Ramos (cell line): ENCODE results near the gene ADAMTS6.
"Not testable (repeated sequence)": the region's sequence is repeated elsewhere in the genome, so short reads cannot be mapped to it uniquely, and the experiment has no call there.

Experiments
- in situ Hi-C: fragments of 300-500 bp; cut with MboI; formaldehyde crosslinking; loops from one replicate; pipeline ENCODE4 v1.14.3; 2022; ENCODE audit warnings: low sequenced_read_pairs; ENCODE audit not compliant: unreplicated experiment

Gene ADAMTS6

DNA sequence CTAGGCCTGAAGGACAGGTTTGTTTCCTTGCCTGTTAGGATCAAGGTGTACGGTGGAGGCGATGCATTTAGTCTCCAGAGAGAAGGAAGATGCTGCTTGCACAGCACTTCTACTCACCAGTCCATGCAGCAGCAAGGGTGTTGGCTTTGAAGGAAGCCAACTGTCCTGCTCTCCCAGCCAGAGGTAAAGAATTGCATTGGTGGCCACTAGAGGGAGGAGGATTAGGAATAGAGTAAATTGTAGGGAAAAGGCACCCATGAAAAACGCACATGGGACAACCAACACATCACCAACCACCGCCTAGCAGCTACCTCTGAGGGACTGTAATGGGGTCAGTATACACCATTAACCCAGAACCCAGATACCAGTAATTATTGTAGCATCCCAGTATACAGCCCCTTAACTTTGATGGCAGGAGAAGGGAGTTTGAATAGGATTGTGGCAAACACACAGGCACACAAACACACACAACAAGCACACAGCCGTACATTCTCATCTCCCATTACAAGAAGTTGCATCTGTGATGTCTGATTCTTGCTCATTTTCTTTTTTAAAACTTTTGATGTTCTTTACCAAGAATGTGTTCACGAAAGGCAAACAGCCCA is 267.7 kb downstream of the ADAMTS6 start:
- in situ Hi-C loops = no loop called here

DNA sequence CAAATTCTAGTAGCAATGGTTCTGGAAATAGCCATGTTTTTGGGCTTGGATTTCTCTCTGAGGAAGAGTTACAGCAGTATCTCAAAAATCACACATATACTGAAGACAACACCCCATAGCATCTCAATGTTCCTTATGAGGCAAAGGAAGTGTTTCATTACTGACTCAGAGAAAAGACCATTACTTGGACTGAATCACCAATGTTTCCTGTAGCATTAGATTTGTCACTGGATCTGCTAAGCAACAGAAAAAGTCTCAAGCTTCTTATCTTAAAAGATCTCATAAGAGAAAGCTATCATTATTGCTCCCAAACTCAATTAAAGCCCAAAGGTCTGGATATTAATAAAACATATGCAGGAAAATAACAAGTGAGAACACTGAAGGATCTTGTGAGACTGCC is 272.4 kb downstream of the ADAMTS6 start:
- in situ Hi-C loops = no loop called here

DNA sequence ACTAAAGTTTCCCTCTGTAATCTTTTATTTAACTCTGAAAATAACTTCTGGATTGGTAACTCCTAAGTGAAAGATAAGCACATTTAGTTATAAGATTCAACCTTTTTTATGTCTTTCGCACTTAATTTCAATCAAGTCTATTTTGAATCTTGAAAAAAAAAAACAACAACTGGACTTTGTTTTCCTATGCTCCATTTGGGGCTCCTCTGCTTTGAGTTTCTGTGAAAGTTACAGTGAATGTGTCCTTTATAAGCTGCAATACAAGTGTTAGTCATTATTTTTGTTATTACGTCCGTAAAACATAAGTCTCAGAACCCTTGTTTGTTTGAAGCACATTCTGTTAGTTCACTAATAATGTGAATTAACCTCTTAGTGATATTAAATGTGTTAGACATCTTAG is 276.8 kb downstream of the ADAMTS6 start:
- in situ Hi-C loops = no loop called here

DNA sequence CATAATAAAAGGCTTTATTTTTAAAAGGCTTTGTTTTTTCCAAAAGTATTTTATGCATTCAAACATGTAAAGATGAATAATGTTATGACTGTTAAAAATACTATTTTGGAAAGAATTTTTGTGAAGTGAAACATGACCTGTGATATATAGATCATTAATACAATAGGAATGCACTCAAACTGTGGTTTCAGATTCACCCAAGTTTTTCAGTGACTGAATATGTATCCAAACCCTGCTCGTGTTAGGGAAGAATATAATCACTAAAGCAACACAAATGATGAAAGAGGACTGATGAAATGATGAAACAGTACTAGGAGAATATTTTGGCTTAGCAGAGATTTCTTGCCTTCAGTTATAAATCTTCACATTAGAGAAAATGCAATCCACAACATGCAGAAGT is 278.0 kb downstream of the ADAMTS6 start:
- in situ Hi-C loops = no loop called here

DNA sequence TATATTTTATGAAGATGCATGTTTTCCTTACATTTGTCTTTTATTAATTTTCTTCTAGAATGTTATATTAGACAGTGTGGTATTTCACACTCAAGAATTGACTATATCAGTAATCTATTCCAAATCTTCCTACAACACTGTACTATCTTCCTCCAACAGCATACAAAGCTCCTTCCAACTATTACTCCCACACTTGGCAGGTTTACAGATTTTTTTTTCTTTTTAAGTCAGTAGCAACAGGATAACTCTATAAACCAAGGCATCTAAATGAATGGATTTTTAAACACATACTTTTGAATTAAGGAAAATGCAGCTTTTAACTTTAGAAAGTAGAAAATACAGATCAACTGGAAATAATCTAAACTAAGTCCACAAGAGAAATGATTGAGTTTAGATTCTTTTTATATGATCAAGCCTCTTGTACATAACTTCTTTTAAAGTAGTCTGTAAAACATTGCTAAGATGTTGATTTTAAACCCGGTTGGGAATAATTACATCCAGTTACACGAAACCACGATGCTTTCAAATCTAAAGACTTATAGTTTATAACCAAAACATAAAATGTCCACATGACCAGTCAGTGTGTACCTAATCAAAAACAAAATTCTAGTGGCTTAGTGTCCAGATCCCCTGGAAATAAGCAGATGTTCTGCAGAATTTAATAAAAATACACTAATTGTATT is 281.6 kb downstream of the ADAMTS6 start:
- in situ Hi-C loops = no loop called here

DNA sequence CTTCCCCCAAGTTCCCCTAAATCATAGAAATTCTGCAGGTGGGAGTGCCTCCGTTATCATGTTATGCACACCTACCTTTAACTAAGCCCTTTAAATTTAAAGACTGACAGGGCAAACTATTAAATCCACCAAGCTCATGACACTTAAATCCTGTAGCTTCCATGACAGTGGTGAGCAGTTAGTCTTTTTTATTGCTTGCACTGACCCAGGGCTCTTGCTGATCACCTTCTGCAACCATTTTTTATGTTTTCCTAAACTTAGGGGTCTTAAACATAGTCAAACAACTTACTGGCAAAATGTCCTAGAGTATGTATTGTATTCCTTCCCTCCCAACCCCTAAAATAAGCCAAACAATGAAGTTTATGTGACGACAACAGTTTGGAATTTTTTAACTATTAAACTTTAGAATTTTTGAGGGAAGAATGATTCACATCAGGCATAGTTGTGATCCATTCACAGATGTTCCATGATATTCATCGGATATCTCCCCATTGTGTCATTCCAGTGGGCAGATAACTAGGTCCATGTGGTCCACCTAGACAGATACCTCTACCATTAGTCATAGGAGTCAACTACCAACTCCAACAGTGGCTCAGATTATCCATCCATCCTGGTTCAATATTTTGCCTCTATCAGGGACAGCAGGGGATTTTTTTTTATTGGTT is 283.1 kb downstream of the ADAMTS6 start:
- in situ Hi-C loops = no loop called here

DNA sequence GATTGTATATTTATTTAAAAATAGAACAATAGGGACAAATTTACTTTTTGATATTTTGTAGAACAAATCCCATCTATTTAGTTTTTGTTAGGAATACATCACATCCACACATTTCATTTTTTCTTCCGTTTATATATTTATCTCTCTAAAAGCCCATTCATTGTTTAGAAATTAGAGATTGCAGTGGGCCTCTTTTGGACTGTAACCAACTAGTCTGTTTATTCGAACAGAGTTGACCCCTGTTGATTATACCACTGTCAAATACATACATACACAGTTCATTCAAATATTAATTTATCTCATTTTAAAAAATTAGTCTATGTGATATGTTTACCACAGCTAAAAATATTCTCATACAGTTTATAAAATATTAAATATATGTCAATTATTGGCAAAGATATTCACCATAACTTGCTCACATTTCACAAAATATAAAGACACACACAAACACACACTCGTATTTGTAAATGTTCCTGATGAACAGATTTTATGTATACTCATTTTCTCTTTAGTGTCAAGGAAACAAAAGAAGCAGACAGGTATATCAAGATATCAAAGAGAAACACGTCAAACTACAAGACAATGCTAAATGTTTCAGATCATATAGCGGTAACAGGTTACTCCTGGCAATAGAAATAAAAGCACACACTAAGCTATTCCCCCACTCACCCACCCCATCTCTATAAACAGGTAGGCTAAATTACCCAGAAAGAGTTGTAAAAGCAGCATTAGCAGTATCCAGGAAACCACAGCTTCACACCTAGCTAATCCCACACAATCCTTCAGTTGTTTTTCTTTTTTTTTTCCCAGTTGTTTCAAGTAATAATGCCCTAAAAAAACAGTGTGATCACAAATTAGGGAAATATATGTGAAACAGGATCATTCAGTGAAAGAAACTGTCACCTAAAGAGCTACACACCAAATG is 283.9 kb downstream of the ADAMTS6 start:
- in situ Hi-C loops = no loop called here

DNA sequence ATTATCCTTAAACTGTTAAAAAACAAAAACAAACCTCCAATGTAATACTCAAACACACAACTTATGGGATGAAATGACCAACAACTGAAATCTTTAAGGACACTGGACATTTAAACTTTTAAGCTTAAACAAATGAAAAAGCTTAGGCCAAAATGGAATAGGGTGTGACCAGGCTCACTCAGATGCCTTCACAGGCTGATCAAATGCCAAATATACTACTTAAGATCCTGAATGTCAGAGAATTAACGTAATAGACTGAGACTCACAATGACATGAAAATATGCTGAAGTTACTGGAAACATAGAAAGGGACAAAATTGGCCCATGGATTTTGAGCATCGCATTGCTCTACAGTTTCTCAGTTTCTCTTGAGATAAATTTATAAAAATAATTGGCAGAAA is 286.8 kb downstream of the ADAMTS6 start:
- in situ Hi-C loops = no loop called here

DNA sequence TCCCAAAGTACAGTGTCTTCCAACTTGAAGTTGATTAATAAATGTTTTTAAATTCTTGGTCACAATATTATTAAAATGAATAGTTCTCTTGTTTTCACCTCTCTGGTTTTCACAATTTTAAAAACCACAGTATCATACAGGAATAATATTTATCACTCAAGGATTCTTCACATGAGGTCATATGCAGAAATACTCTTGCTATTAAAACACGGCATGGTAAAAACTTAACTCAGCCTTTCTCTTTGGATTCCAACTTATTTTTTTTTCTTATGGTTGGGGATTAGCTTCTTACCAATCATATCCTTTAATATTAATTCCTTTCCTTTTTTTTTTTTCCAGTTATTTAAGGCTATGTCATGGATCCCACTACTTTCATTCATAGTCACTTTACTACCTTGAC is 289.4 kb downstream of the ADAMTS6 start:
- in situ Hi-C loops = no loop called here

DNA sequence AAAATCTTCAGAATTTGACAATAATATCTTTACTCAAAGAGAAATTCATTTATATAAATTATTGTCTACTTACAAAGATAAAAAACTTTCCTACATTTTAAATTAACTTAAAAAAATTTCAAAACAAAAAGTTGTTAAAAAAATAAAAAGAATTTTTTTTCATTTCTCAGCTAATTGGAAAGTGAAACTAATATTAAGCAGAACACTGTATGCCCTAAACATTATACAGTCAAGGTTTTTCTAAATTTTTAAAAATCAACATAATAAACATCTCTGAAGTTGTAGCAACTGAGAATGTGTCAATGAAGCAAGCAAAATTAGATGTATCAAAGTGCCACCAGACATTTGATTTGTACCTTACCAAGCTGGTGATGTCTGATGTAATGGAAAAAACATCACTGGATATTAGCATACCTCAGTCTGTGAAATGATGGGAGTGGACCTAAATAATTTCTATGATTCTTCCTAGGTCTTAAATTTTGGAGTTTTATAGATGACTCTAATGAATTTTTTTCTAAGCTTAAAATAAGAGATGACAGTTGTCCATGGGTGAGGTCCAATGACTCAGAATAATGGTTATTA is 290.1 kb downstream of the ADAMTS6 start:
- in situ Hi-C loops = no loop called here

DNA sequence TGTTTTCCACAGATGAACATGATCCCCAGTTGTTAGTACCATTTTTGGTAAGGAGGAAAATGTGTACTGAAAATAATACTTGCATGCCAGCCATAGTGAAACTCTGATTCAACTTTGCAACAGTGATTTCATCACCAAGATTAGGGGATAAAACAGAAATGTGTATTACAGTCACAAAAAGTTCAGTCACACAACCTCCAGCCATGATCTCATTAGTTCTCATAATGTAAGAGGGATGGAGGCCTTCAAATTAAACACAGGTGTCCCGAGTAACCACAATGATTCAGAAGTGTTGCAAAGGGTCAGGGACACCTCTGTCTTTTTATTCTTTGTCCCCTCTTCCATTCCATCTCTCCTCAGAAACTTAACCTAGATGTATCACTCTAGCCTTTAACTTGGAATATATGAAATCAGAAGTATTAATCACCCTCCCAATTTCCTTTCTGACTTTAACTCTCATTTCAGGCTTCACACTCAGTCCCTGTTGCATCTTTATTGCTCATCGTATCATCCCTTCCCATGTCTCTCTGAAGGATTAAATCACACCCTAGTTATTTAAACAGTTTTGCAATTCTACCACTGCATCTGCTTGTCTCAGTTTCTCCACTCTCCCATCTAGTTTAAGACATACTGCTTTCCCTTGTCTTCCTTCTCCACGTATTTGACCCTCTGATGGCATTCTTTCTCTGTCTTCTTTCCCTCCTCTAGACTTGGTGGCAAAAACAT is 291.2 kb downstream of the ADAMTS6 start:
- in situ Hi-C loops = no loop called here

DNA sequence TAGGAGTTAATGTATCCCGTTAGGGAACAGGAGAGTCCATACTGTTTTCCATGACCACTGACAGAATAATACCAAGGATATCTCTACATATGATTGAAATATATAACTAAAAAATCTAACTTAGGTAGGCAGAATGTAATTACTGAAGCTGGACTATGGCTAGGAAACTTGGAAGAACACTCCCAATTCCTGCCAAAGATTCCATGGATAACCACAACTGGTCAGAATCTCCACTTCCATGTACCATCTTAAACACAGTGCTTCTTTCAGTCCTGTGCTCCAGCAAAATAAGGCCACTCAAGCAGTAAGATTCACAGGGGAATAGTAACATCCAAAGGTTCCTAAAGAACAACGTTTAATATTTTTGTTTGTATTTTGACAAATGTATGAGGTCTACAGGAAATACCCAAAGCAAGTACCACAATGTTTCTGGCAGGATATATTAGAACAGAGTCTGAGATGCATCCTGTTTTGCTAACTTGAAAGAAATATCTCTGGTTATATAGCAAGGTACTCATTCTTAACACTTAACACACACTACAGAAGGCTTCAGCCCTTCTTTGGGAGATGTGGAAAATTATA is 295.0 kb downstream of the ADAMTS6 start:
- in situ Hi-C loops = no loop called here

DNA sequence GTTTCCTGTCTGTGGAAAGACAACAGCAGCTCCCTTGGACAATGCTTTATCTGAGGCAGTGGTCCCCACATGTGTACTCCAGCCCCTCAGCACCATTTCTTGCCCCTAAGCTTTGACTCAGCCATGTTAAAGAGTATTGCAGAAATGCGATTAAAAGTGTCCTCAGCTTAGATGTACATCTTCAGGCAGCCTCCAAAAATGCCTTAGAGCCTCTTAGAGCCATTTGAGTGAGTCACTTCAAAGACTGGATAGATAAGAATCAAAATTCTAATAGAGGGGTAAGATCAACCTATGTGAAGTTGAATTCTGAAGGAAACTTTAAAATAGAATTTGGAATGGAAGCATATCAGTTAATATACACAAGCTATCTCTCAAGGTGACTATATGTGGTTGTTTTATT is 296.3 kb downstream of the ADAMTS6 start:
- in situ Hi-C loops = no loop called here

DNA sequence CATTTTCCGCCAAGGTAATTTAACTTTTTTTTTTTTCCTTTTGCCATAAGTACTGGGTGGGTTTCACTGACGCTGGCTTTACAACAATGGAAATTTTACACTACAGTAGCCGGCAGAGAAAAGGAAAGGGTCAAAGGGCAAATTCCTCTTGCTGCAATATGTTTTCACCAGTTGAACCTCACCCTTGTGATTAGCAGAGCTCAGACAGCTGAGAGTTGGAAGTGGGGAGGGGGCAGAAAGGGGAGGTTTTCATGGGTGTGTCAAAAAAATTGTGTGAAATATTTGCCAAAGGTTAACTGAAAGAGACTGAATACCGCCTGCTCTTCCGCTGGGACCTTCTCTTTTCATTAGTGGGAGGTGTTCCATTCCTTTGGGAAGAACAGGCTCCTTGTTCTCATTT is 296.9 kb downstream of the ADAMTS6 start:
- in situ Hi-C loops = no loop called here

DNA sequence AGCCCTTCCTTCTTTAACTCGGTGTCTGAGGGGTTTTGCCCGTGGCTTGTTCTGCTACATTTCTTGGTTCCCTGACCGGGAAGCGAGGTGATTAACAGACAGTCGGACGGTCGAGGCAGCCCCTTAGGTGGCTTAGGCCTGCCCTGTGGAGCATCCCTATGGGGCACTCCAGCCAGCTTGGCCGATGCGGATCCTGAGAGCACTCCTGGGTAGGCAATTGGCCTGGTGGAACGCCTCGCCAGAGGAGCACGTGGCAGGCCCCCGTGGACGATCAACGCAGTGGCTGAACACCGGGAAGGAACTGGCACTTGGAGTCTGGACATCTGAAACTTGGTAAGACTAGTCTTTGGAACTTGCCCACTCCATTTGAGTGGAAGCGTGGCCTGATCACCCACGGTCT is 307.5 kb downstream of the ADAMTS6 start:
- in situ Hi-C loops = not testable (repeated sequence)

DNA sequence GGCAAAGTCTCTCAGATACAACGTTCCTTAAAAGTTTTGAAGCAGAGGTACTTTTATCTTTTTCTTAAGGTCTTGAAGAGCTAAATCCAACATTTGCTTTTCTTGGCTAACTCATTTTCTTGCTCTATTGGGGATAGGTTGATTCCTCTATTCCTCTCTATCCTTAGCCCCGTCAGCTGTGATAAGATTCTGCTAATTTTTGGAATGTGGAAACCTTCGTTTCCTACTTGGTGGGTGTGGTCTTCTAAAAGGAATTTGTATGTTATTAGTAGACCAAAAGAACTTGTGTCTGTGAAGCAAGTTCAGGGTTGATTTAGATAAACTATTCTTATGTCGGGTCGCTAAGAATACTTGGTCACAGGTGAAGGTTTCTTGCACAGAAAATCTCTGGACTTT is 308.6 kb downstream of the ADAMTS6 start:
- in situ Hi-C loops = no loop called here

DNA sequence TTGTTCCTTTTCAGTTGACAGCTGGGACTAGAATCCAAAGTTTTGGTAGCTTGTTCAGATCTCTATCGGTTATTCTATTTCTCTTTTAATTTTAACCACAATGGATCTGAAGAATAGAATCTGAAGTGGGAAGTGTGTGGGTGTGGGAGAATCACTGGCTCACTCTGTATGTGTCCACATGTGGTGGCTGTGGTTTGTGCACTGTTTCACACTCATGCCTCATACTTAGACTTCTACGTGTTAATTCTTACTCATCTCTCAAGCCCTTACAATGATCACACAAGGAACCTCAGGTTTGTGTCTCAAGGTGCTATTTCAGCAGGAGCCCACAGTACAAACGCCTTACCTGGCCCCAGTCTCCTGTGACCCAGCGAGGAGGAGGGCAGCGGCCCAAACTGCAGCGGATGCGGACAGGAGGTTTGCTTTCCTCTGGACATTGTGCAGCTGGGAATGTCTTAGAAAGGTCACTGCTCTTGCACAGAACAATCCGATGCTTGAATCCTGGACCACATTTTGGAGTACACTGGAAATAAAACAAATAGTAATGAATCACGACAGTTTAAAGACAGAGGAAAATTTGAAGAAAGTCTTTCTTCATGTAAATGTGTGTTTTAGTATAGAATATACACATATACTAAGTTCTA is 309.1 kb downstream of the ADAMTS6 start:
- in situ Hi-C loops = no loop called here

DNA sequence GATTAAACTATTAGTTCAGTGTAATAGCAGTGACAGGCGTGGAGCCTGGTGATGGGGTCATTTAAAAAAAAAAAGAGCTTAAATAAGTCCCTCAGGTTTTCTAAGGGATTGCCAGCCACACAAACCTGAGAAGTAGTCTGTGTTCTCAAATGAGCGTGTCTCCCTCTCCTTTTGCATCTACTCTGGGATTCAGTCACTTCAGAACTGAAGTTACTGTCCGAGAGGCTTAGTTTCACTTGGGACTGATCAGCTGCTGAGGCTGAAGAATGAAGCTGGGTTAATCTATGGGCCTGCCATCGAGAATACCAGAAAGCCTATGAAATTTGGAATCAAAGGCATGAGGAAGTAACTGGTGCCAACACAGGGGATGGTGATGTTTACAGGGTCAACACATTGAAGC is 310.1 kb downstream of the ADAMTS6 start:
- in situ Hi-C loops = no loop called here

DNA sequence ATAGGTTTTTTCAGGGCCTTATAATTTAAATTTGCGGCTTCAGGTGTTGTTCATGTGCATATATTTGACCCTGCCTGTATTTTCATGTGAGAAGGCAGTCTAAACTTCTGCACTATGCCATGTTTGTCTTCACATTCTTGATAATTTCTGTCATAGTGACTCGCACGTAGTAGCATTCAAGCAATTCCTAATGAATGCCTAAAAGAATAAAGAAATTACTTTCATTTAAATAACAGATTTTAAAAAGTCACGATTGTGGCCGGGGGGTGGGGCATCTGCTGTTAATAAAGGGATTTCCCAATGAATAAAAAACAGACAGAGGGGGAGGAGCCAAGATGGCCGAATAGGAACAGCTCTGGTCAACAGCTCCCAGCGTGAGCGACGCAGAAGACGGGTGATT is 318.0 kb downstream of the ADAMTS6 start:
- in situ Hi-C loops = no loop called here
